Astrocyte (in vitro differentiated cells and primary cell): Measurements from ENCODE around the gene DNER. TPM values are rescaled to one million over a fixed set of nuclear protein-coding genes. Genes with fewer than 3 reads are reported as not detected.
A peak's percentile ranks its signal among the peaks of the same experiment; 100 is the strongest.
"Not testable (repeated sequence)": the region's sequence is repeated elsewhere in the genome, so short reads cannot be mapped to it uniquely, and the experiment has no call there.

ENCODE experiments used
- DNase-seq: peaks from one replicate; pipeline ENCODE4 v3.0.0-alpha.2; 2010; ENCODE audit warnings: low read depth
- FAIRE-seq: peaks from 2 replicates; lab custom pipeline; 2011; peaks lifted over from hg19 to GRCh38; lab: Jason Lieb, UNC
- H2AFZ ChIP-seq: 2 replicates; pipeline ENCODE4 v1.6.0; 2012; ENCODE audit warnings: low read depth, low read length, inconsistent platforms
- H3K27ac ChIP-seq: 2 replicates; pipeline ENCODE4 v1.5.1; 2011; ENCODE audit warnings: low read depth, low read length, inconsistent platforms
- H3K27me3 ChIP-seq: 2 replicates; pipeline ENCODE4 v1.6.0; 2011; ENCODE audit warnings: low read length, inconsistent platforms; ENCODE audit not compliant: insufficient read depth
- H3K36me3 ChIP-seq: 2 replicates; pipeline ENCODE4 v1.5.1; 2011; ENCODE audit warnings: low read length, inconsistent platforms; ENCODE audit not compliant: insufficient read depth
- H3K4me1 ChIP-seq: 2 replicates; pipeline ENCODE4 v1.5.1; 2011; ENCODE audit warnings: low read length, inconsistent platforms; ENCODE audit not compliant: insufficient read depth
- H3K4me2 ChIP-seq: 2 replicates; pipeline ENCODE4 v1.6.0; 2012; ENCODE audit warnings: low read length, inconsistent platforms
- H3K4me3 ChIP-seq: 2 replicates; pipeline ENCODE4 v1.5.1; 2011; ENCODE audit warnings: low read depth, mild to moderate bottlenecking, low read length, inconsistent platforms; ENCODE audit not compliant: insufficient read depth
- H3K79me2 ChIP-seq: 2 replicates; pipeline ENCODE4 v1.6.0; 2012; ENCODE audit warnings: mild to moderate bottlenecking, low read length, inconsistent platforms; ENCODE audit not compliant: insufficient read depth
- H3K9ac ChIP-seq: 2 replicates; pipeline ENCODE4 v1.6.0; 2012; ENCODE audit warnings: mild to moderate bottlenecking, low read length, inconsistent platforms
- H3K9me3 ChIP-seq: 2 replicates; pipeline ENCODE4 v1.5.1; 2012; ENCODE audit warnings: low read depth, mild to moderate bottlenecking, low read length, inconsistent platforms; ENCODE audit not compliant: insufficient read depth
- H4K20me1 ChIP-seq: 2 replicates; pipeline ENCODE4 v1.6.0; 2012; ENCODE audit warnings: low read length, inconsistent platforms; ENCODE audit not compliant: insufficient read depth
- H3K27ac Mint-ChIP-seq: one replicate; pipeline ENCODE4 v1.8.0; 2021; ENCODE audit warnings: mild to moderate bottlenecking, mixed read lengths; ENCODE audit not compliant: unreplicated experiment
- H3K27me3 Mint-ChIP-seq: one replicate; pipeline ENCODE4 v1.8.0; 2021; ENCODE audit warnings: low read depth, mixed read lengths; ENCODE audit not compliant: unreplicated experiment
- H3K36me3 Mint-ChIP-seq: one replicate; pipeline ENCODE4 v1.8.0; 2021; ENCODE audit warnings: low read depth, mixed read lengths; ENCODE audit not compliant: unreplicated experiment
- H3K4me1 Mint-ChIP-seq: one replicate; pipeline ENCODE4 v1.8.0; 2021; ENCODE audit warnings: low read depth, mixed read lengths; ENCODE audit not compliant: unreplicated experiment
- H3K4me3 Mint-ChIP-seq: one replicate; pipeline ENCODE4 v1.8.0; 2021; ENCODE audit warnings: mild to moderate bottlenecking, moderate library complexity, mixed read lengths; ENCODE audit not compliant: unreplicated experiment
- H3K9me3 Mint-ChIP-seq: one replicate; pipeline ENCODE4 v1.8.0; 2021; ENCODE audit warnings: mild to moderate bottlenecking, mixed read lengths; ENCODE audit not compliant: unreplicated experiment
- EZH2 ChIP-seq: IDR thresholded peaks from 2 replicates; pipeline ENCODE4 v1.6.1; 2012; ENCODE audit warnings: mild to moderate bottlenecking, low read length, inconsistent platforms; ENCODE audit not compliant: insufficient read depth
- total RNA-seq: library from RNA; stranded (reverse); gene quantifications from 2 replicates; pipeline ENCODE4 v1.2.1, GENCODE V29; 2021
- TF ChIP-seq, protein P1 (sequence below): IDR thresholded peaks from 2 replicates; pipeline ENCODE4 v1.5.1; 2011; ENCODE audit warnings: low read depth, mild to moderate bottlenecking, inconsistent platforms, low read length, moderate library complexity; ENCODE audit not compliant: insufficient read depth

DNER gene
- total RNA-seq, 1 donor from 2014 or later = 1.0 TPM

DNA sequence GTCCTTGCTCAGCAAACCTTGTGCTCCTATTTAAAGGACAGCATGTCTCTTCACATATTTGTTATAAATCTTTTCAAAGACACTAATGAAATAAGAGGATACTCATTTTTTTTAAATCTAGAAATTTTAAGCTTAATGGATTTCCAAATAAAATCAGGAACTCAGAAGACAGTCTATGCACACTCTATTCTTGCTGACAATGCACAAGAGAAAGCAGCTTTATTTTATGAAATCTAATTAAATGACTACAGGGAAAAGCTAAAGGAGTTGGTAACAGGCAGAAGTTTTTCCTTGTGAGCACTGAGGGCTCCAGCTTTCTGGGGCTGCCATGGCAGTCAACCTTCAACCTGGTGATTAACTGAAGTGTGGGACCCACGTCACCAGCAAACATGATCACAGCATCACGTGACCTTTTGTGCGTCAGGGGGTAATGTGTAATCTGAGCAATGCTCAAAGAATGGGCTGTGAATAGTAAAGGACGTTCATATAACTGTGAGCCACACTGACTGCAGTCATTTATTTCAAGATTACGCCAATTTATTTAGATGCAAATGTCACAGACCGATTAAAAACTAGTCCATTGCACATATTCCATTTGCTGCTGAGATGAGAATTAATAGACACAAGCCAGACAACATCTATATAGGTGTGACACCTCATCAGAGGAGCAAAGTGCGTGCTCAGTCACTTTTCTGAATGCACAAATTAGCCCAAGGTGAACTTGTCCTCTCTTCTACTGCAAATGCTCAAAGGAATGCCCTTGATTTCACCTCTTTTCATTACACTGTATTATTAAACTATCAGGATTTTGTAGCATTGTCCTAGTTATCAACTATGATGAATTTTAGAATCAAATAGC lies 11.6 kb upstream of the DNER start:
- Histone ChIP-seq H3K27me3 (peaks cover 2% of the 10 kb centered on the region), H3K4me1 (peaks cover 4% of the 10 kb centered on the region), H2AFZ (no peak overlapping the region), H3K4me3 (no peak overlapping the region), H3K27ac (peak overlapping the region; percentile 56), H3K9me3 (no peaks in the 10 kb centered on the region), H3K79me2 (no peaks in the 10 kb centered on the region), H3K36me3 (no peaks in the 10 kb centered on the region), H4K20me1 (no peaks in the 10 kb centered on the region), H3K4me2 (peak overlapping the region; percentile 50), H3K9ac (peak overlapping the region; percentile 34)
- DNase-seq (peak; percentile 86), FAIRE-seq (no peak)
- H3K36me3 Mint-ChIP-seq = peaks cover 4% of the 10 kb centered on the region
- peaks cover 5% of the 10 kb centered on the region for H3K27me3 Mint-ChIP-seq
- TF ChIP-seq, protein P1, sequence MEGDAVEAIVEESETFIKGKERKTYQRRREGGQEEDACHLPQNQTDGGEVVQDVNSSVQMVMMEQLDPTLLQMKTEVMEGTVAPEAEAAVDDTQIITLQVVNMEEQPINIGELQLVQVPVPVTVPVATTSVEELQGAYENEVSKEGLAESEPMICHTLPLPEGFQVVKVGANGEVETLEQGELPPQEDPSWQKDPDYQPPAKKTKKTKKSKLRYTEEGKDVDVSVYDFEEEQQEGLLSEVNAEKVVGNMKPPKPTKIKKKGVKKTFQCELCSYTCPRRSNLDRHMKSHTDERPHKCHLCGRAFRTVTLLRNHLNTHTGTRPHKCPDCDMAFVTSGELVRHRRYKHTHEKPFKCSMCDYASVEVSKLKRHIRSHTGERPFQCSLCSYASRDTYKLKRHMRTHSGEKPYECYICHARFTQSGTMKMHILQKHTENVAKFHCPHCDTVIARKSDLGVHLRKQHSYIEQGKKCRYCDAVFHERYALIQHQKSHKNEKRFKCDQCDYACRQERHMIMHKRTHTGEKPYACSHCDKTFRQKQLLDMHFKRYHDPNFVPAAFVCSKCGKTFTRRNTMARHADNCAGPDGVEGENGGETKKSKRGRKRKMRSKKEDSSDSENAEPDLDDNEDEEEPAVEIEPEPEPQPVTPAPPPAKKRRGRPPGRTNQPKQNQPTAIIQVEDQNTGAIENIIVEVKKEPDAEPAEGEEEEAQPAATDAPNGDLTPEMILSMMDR = no peak
- no peak for TF ChIP-seq EZH2
- H3K27ac Mint-ChIP-seq = no peak overlapping the region
- peaks cover 4% of the 10 kb centered on the region for H3K4me1 Mint-ChIP-seq
- no peak overlapping the region for H3K4me3 Mint-ChIP-seq
- H3K9me3 Mint-ChIP-seq = no peaks in the 10 kb centered on the region

DNA sequence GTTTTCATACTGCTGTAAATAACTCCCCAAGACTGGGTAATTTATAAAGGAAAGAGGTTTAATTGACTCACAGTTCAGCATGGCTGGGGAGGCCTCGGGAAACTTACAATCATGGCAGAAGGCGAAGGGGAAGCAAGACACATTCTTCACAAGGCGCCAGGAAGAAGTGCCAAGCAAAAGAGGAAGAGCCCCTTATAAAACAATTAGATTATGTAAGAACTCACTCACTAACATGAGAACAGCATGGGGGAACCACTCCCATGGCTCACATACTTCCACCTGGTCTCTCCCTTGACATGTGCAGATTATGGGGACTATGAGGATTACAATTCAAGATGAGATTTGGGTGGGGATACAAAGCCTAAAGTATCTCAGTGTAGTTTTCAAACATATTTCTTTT lies 8.8 kb upstream of the DNER start:
- not testable (repeated sequence) for H3K79me2 ChIP-seq, H3K27ac Mint-ChIP-seq, FAIRE-seq, H3K4me3 ChIP-seq, H3K36me3 ChIP-seq, H3K36me3 Mint-ChIP-seq, H3K9ac ChIP-seq, H3K9me3 ChIP-seq, H3K4me3 Mint-ChIP-seq, H4K20me1 ChIP-seq, H3K4me2 ChIP-seq, H2AFZ ChIP-seq, H3K4me1 Mint-ChIP-seq, H3K4me1 ChIP-seq, DNase-seq, H3K27me3 ChIP-seq, H3K27ac ChIP-seq, H3K9me3 Mint-ChIP-seq
- peaks cover 18% of the 10 kb centered on the region for H3K27me3 Mint-ChIP-seq

DNA sequence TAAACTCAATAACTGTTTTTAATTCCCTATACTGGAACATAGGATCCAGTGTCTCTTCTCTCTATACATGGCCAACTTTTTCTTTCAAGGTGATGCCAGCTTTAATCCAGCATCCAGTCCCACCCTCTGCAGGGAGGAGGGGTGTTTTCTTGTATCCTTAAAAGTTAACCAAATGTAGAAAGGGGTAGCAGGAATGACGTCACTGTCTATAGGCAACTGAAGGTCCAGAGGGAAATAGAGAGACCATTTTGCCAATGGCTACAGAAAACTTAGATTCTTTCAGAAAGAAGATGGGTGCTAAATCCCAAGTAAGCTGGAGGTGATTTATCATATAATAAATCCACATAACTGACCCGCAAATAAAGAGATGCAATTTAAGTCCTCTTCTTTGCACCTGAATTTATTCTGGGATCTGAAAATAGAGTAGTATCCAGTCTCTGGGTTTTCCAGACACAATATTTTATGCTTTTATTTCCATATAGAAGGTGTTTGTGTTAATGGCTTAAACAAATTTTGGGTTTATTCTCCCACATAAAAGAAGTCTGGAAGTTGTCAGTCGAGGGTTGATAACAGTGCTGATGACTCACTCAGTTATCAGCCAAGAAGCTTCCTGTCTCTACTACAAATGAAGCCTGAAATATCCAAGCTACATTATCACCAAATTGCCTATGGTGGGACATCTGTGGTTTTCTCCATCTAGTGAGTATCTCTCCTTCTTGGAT lies 5.7 kb upstream of the DNER start:
- Histone ChIP-seq H3K4me1 (peaks cover 1% of the 10 kb centered on the region), H3K9ac (no peak overlapping the region)

More for the DNA sequence above, 5.7 kb upstream of the DNER start:
- H3K9me3 Mint-ChIP-seq = no peaks in the 10 kb centered on the region
- no peak overlapping the region for H3K4me3 Mint-ChIP-seq
- TF ChIP-seq EZH2 = no peak
- TF ChIP-seq, protein P1 = no peak
- H3K4me1 Mint-ChIP-seq = peaks cover 2% of the 10 kb centered on the region
- DNase-seq = peak; percentile 12
- H3K27ac ChIP-seq = no peak overlapping the region
- no peaks in the 10 kb centered on the region for H3K9me3 ChIP-seq
- H3K27me3 ChIP-seq = peaks cover 19% of the 10 kb centered on the region
- no peak overlapping the region for H2AFZ ChIP-seq
- no peaks in the 10 kb centered on the region for H3K36me3 ChIP-seq
- no peak overlapping the region for H3K27ac Mint-ChIP-seq
- FAIRE-seq = no peak
- H3K79me2 ChIP-seq = no peaks in the 10 kb centered on the region
- H3K4me2 ChIP-seq = no peak overlapping the region
- no peaks in the 10 kb centered on the region for H4K20me1 ChIP-seq
- H3K4me3 ChIP-seq = no peak overlapping the region
- peaks cover 3% of the 10 kb centered on the region for H3K36me3 Mint-ChIP-seq
- H3K27me3 Mint-ChIP-seq = peaks cover 45% of the 10 kb centered on the region
